Stimulated activated CD4-positive, alpha-beta T cell treated with anti-CD3 and anti-CD28 coated beads, Interleukin-1b, Interleukin-23, amount 100 ng/mL, for 24 hours (primary cell): ENCODE measurements around the gene AP2B1.
"Not testable (repeated sequence)": the region's sequence is repeated elsewhere in the genome, so short reads cannot be mapped to it uniquely, and the experiment has no call there.

ENCODE experiments used
- DNase-seq, 4 experiments: peaks; one replicate each; pipeline ENCODE4 v3.0.0-alpha.2; 2020; ENCODE audit warnings: low read depth in 4 of 4, low spot score in 1 of 4

Gene AP2B1

GRCh38 chr17:35744830-35745229 lies 157.7 kb downstream of the AP2B1 start:
- no peak for DNase-seq

- DNase-seq, result no peak
Measured at GRCh38 chr17:35745246-35745645, 158.1 kb downstream of the AP2B1 start.

- DNase-seq, result no peak
Measured at GRCh38 chr17:35745749-35746320, 158.7 kb downstream of the AP2B1 start.

- DNase-seq, result peak; percentile 59 to 74 (median 67)
Measured at GRCh38 chr17:35747540-35748017, 160.5 kb downstream of the AP2B1 start.

- no peak for DNase-seq
Measured at GRCh38 chr17:35748341-35748841, 161.3 kb downstream of the AP2B1 start.

- DNase-seq, result no peak
Measured at GRCh38 chr17:35748979-35749378, 161.9 kb downstream of the AP2B1 start.

- no peak for DNase-seq
Measured at GRCh38 chr17:35749560-35750412, 162.7 kb downstream of the AP2B1 start.

GRCh38 chr17:35750526-35751395 lies 163.6 kb downstream of the AP2B1 start:
- no peak for DNase-seq

GRCh38 chr17:35751541-35751940 lies 164.4 kb downstream of the AP2B1 start:
- not testable (repeated sequence) for DNase-seq

- no peak for DNase-seq
Measured at GRCh38 chr17:35752471-35752870, 165.3 kb downstream of the AP2B1 start.

GRCh38 chr17:35752945-35753764 lies 166.0 kb downstream of the AP2B1 start, which contains the start of gene GAS2L2:
Gene GAS2L2 (minus strand): TSS chr17:35753239. CDS start chr17:35752850, 389 bp downstream.
- DNase-seq, result no peak

- DNase-seq, result no peak
Measured at GRCh38 chr17:35757243-35757642, 170.1 kb downstream of the AP2B1 start.

- no peak for DNase-seq
Measured at GRCh38 chr17:35760587-35760986, 173.5 kb downstream of the AP2B1 start, which contains the start of gene C17orf50. Gene C17orf50 (plus strand): TSS chr17:35760887. CDS start chr17:35760942, 55 bp downstream.

- no peak for DNase-seq
Measured at GRCh38 chr17:35761601-35762000, 174.5 kb downstream of the AP2B1 start.

GRCh38 chr17:35763767-35764122 lies 176.6 kb downstream of the AP2B1 start:
- no peak for DNase-seq

GRCh38 chr17:35764123-35764991 lies 177.2 kb downstream of the AP2B1 start:
- peak; percentile 67 to 80 (median 72) for DNase-seq

- no peak for DNase-seq
Measured at GRCh38 chr17:35765086-35765710, 178.1 kb downstream of the AP2B1 start.

- DNase-seq, result no peak
Measured at GRCh38 chr17:35765756-35766488, 178.8 kb downstream of the AP2B1 start.
